GM04504 (cell line): Measurements from ENCODE around the gene SOHLH2.

Experiments used
- DNase-seq: peaks from one replicate; pipeline ENCODE4 v3.0.0-alpha.2; 2012; ENCODE audit warnings: low read depth

SOHLH2 gene, protein sequence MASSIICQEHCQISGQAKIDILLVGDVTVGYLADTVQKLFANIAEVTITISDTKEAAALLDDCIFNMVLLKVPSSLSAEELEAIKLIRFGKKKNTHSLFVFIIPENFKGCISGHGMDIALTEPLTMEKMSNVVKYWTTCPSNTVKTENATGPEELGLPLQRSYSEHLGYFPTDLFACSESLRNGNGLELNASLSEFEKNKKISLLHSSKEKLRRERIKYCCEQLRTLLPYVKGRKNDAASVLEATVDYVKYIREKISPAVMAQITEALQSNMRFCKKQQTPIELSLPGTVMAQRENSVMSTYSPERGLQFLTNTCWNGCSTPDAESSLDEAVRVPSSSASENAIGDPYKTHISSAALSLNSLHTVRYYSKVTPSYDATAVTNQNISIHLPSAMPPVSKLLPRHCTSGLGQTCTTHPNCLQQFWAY

DNA sequence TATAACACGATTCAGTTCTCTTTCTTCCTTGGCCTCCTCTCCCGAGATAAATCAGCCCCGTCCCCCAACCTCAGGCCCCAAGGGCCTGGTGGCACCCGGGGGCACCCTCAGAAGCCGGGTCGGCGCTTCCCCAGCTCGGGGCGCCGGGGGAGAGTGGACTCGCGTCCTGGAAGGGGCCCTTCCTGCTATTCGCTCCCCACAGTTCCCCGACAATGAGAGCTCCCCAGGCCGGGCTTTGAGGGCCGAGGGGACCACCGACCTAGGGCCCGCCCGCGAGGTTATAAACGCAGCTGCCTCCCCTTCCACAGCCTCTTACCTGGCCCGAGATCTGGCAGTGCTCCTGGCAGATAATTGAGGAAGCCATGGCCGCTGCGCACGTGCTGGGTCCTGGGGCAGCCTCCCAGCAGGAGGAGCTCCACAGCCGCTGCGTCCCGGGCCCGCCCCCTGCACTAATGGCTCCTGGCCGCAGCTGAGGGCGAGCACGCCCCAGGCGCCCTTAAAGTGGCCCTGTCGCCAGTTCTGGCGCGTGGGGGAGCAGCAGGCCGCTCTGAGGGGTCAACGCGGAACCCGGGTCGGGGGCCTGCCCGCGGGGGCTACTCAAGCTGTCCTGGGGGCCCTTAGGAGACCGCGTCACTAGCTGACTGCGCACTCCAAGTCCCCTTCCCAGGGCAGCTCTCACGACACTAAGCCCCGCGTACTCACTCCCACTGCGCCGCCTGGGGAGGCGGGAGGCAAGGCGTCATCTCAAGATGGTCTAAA, at the start of gene SOHLH2:
TSS of gene SOHLH2 (minus strand) at position 394 of the 759 bp plus-strand sequence. CDS start at position 364, 30 bp downstream.
- no peak for DNase-seq

DNA sequence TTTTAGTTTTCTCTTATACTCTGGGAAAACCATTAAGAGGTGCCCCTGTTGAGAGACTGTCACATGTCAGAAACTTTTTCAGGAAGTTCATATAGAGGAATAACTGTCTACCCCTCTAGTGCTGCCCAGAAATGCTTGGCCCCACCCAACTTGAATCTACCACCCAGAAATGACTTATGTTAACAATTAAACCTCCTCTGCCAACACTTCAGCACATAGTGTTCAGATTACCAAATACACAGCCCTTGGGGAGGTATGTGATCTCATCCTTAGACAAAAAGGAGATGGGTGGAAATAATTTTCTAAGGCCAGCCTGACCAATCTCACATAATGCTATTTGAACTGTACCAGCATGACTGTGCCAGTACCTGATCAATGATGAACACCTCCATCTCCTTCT, 47.6 kb upstream of the SOHLH2 start:
- DNase-seq: no peak

DNA sequence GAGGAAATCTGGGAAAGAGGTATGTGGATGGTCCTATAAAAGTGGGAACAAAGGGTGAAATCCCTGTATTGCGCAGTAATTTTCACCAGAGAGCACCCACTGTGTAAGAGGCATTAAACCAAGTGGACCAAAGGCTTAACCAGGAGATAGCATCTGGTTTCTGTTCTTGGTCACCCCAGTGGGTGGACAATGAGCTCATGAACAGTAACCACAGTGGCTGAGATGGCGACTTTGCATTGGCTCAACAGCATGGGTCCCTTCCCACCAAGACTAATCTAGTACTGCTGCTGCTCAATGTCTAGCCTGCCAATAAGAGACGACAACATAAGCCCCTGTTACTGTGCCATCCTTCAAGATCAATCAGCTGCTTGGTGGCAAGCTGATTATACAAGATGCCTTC, 46.7 kb upstream of the SOHLH2 start:
- no peak for DNase-seq

DNA sequence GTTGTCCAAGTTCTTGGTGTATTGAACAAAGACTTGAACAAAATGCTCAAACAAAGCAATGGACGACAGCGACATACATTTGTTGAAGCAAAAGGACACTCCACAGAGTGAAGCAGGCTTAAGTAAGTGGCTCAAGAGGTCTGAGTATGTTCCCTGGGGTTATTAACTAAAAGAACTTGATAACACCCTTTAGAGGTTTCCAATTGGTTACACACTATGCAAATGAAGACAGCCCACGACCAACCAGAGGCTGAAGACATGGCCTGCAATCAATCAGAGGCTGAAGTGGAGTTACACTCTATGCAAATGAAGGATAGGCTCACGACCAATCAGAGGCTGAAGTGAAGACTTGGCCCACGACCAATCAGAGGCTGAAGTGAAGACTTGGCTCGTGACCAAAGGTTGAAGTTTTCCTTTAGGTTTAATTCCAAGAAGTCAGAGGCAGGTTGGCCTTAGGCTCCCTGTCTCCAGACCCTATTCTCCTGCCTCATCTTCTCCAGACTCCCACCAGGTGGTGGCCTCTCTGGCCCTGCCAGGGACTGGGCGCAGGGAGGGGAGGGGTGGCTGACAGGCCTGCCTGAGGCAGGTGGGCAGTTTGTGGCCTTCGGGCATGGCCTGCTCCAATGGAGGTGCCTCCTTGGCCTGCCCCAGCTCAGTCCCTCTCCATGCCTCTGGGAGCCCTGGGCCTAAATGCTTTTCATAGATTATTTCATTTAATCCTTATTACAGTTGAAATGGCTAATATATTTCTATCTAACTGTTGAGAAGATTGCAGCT, 45.2 kb upstream of the SOHLH2 start:
- DNase-seq: no peak

DNA sequence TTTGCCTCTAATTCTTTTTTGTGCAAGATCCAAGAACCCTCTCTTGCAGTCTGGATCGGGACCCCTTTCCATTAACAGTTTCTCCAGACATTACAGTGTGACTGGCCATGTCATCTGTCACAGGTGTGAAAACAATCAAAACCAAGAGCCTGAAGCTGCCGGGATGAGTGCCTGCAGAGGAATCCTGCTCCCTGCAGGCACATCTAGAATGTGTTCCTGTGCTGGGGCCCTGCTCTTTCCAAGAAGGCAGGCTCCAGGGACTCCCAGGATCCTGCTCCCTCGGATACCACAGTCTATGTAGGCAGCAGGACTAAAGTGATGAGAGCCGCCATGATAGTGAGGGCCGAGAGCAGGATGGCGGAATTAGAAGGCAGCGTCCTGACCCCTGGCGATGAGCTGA, 44.5 kb upstream of the SOHLH2 start:
- DNase-seq: no peak

DNA sequence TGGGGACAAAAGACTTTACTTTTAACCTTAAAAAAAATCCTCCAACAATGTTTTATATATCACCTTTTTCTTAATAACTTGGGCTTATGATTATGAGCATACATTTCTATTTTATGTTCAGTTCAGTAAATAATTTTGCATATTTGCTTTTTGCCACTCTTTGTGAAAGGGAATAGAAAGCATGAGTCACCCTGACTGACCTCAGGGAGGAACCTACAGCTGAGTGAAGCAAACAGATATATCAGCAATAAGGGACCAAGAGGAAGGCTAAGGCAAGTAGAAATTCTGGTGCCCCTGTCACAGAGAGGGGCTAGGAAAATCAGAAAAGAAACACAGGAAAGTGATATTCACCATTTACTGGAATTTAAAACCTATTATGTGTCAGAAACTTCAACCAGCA, 37.2 kb upstream of the SOHLH2 start:
- DNase-seq: no peak

DNA sequence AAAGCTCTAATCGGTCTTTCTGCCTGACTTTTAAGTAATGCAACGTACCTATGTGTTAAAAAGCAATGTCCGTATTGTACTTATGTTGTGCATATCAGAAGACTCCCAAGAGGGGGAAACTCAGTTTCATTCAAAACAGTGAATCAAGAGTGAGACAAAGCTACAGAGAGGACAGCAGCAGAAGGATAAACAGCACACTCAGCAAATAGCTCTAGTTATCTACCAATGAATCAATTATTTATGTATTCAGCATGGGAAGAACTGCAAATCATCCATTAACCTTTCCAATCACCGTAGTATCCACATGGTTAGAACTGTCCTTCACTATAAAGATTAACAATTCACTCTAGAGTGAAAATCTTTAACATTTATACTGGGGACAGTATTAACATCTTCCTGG, 36.7 kb upstream of the SOHLH2 start:
- DNase-seq: no peak

DNA sequence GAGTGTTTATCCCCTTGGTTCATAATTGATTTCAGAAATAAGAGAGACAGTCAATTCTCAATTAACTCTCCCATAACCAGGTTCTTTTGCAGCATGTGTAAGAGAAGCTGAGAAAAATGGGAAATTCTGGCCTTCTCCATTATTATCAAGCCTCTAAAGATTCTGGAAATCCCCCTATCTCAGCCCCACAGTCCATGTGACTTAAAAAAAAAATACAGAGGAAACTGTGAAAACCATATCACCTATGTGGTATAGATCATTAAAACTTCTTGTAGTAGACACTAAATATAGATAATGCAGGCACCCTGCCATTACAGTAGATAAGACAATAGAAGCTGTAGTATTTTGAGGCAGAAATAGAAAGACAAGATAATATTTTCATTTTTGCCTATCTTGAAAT, 34.3 kb upstream of the SOHLH2 start:
- DNase-seq: no peak

DNA sequence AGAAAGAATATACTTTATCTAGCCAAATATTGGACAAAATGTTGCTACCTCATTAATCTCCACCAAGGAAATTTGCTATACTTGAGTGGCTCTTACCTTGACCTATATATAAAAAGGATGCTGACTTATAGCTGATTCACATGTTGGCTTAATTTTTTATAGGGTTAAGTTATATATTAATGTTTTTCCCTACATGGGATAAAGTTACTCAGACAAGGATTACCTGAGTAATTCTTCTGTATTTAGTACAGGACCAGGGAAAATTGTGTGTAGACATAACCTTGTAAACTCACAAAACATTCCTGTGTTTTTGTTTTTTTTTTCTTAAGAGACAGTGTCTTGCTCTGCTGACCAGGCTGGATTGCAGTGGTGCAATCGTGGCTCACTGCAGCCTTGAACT, 30.6 kb upstream of the SOHLH2 start:
- no peak for DNase-seq

DNA sequence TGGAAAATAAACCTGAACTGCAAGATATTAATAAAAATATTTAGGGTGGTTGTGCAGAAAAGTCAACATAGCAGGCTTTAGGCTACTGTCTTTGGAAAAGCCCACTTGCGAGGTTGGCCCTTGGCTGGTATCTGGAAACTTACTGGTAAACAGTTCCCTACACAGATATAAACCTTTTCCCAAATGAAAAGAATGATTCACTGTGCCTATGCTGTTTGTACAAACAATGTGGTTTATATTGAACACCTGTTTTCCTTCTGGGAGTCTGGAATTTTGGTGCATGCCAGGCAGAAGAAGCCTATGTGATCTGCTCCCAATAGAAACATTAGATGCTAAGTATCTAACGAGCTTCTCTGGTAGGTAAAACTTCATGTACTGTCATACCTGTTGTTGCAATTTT, 29.7 kb upstream of the SOHLH2 start:
- no peak for DNase-seq

DNA sequence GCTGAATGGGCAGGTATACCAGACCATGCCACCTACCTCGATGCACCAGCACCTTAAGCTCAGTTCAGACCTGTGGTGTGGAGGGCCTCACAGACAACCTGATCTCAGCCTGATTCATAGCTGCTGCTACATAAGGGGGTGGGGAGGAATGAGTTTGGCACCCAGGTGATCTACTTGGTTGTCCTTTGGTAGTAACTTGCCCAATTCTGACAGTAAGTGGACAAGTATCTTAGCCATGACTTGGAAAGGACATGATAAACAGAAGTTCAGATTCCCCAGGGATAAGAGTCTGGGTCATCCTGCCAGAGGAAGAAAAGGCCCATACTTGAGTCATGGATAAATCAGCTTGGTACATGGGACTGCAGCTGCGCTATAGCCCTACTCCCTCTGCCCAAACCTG, 28.4 kb upstream of the SOHLH2 start:
- no peak for DNase-seq

DNA sequence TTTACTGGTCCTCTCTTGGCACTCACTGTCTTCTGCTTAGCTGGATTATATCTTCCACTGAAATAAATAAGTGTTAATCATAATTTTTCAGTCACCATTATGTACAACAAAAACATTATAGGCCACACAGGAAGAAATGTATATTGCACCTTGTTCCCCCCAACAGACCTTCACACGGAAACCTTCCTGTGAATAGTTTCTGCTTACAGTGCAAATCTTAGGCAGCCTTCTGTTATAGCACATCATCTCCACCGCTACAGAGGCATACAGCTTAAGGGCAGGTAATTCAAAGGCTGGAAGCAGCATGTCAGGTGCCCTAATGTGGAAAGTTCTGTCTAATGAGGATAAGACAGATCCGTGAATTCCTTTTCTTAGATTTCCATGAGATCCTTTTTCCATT, 16.9 kb upstream of the SOHLH2 start:
- no peak for DNase-seq

DNA sequence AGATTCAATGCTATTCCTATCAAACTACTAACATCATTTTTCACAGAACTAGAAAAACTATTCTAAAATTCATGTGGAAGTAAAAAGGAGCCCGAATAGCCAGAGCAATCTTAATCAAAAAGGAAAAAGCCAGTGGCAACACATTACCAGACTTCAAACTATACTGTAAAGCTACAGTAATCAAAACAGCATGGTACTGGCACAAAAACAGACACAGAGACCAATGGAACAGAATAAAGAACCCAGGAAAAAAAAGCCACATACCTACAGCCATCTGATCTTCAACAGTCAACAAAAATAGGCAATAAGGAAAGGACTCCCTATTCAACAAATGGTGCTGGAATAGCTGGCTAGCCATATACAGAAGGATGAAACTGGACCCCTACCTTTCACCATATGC, 10.4 kb upstream of the SOHLH2 start:
- no peak for DNase-seq

DNA sequence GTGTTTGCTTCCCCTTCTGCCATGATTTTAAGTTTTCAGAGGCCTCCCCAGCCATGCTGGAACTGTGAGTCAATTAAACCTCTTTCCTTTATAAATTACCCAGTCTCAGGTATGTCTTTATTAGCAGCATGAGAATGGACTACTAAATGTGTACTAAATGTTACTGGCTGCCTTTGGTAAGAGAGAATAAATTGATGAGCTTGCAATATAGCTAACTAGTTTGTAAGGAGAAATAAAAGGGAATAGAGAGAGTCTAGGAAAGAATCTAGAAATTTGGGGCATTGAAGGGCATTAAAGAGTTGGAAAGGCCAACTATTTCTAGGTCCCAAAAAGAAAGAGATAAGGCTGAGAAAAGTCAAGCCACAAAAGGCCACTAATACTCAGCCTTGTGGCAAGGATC, 5.5 kb upstream of the SOHLH2 start:
- DNase-seq: no peak

DNA sequence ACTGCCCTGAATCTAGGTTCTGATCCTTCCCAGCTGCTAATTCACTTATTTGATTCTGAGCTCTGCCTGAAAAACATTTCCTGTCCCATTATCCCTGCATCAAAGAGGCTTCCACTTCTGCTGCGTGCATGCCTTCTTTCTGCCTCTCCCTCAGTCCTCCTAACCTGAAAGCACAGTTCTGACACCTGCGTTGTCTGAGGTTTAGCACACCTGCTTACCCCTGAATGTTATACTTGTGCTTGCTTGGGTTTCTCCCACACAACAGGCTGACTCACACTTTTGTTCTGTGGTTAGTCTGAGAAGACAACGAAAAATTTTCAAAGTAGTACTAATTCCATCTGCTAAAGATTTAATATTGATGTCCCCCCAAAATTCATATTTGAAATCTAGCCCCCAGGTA, 3.1 kb upstream of the SOHLH2 start:
- DNase-seq: no peak

DNA sequence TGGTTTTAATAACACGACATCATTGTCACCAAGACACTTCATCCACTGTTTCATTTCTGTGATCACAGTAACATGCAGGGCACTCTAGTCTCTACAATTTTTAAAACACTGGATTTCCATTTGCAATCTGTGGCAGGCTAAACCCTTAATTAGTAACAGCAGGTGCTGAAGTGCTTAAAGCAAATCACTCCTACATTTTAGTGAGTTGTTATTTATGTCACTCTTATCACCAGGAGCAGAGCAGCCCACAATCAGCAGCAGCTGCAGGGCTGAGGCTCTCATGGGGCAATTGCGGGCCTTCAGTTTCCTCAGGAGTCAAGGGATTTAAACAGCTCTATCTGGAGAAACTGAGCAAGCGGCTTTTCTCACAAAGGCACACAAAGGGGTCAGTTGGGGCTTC, 1.6 kb downstream of the SOHLH2 start:
- no peak for DNase-seq

DNA sequence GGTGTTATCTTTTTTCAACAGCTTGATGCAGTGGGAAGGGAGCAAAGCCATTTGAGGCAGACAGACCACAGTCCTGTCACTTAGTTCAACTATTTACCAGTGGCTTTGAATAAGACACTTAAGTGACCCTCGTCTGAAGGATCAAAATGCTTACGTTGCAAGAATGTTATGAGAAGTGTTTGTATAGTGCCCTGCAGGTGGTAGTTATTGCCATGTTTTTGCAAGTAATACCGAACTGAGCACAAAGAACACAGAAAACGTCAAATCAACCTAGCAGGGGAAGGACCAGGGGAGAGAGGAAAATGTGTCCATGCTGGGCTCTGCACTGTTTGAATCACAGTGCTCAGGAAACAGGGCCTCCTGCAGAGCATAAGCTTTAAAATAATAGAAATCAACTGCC, 2.8 kb downstream of the SOHLH2 start:
- no peak for DNase-seq

DNA sequence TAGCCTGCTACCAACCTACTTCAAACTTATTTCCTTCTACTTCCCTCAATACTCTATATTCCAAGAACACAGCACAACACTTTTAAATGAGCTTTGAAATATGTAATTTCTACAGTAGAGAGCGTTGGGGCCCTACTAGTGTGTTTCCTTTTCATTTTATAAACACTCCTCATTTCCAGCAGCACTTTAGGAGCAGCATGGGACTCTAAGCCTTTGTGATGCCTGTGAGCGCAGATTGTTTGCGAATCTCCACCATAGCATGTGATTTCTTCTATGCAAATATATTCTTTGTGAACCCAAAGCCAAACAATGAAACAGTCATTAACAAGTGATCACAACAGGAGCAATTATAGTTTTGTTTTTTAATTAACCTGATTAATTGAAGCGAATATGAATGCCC, 3.6 kb downstream of the SOHLH2 start:
- DNase-seq: no peak

DNA sequence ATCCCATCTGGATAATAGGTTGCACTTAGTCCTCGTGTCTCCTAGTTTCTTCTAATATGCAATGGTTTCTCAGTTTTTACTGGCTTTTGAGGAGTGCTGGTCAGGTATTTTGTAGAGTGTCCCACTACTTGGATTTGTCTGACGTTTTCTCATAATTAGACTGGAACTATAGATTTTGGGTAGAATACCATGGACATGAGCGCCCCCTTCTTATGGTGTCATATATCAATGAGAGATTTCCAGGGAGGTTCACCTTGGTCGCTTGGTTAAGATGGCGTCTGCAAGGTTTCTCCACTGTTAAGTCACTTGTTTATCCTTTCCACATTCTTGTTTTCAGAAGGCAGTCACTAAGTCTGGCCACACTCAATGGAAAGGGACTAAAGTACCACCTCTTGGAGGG, 6.7 kb downstream of the SOHLH2 start:
- DNase-seq: no peak

DNA sequence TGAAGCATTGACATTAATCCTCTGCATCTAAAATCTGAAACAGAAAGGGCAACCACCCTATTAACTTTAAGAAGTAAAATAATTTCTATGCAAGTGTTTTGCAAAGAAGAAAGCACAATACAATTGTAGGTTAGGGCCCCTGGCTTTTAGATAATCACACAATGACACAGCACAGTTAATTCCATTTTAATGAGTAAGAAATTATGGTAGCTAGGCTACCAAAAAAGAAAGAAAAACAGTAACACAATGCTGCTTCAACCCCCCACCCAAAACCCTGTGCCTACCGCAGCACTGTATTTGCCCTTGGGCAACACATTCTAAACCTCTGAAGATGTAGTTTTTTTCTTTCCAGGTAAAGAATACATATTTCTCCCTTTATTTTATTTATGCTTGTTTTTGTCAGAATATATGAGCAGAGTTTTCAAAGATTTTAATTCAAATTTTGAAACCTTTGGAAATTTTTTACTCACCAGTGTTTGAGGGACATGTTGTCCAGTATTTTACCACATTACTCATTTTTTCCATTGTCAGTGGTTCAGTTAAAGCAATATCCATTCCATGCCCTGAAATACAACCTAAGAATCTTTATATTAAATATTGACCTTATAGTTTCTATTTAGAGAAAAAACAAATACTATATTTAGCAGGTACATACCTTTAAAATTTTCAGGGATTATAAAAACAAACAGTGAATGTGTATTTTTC, 21.1 kb downstream of the SOHLH2 start:
- DNase-seq: no peak

DNA sequence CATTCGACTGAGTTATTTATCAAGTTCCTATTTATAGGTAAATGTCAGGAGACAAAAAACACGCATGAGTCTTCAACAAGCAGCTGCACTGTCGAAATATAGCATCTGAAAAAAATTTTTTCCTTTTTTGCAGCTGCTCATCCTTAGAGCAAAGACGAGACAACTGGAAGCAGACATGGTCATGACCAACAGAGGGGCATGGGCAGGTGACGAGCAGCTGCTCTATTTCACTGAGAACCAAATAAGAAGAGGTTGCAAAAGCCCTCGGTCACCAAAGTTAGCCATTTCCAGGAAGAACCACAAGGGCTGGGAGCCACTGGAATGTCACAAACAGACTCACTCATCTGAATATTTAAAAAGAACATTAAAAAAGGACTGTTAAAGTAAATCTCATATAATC, 22.2 kb downstream of the SOHLH2 start:
- DNase-seq: no peak

DNA sequence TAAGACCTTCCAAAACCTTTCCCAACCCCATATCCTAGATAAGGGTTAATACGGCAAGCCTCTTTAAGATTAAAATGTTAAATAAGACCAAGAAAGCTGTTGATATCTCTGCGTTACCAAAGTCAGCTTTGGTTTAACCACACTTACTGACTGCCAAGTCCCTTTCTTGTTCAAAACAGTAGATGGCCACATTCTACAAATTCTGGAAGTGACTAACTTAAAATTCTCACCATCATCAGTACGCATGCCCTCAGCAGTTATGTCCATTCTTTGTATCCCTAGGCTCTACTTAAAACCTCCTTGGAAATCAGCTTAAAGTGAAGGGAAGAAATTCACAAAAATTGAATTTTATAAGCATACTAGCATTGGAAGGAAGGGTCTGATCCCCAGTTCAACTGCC, 23.6 kb downstream of the SOHLH2 start:
- no peak for DNase-seq
